Skeletal muscle cell (primary cell): ENCODE measurements around the gene ZNF862.

Experiments
- DNase-seq: peaks from one replicate; pipeline ENCODE4 v3.0.0-alpha.2; 2010; ENCODE audit warnings: low read depth
- H3K4me3 ChIP-seq: 2 replicates; pipeline ENCODE4 v1.5.1; 2011; ENCODE audit warnings: low read depth, mild to moderate bottlenecking, control low read depth, low read length, moderate library complexity

ZNF862 gene

GRCh38 chr7:149838224-149838991, at the start of gene ZNF862:
Gene ZNF862 (plus strand): TSS chr7:149838375. CDS start chr7:149838612, 237 bp downstream.
- peak within 1 kb of the TSS; percentile 82 for H3K4me3 ChIP-seq
- peak; percentile 94 for DNase-seq

DNA sequence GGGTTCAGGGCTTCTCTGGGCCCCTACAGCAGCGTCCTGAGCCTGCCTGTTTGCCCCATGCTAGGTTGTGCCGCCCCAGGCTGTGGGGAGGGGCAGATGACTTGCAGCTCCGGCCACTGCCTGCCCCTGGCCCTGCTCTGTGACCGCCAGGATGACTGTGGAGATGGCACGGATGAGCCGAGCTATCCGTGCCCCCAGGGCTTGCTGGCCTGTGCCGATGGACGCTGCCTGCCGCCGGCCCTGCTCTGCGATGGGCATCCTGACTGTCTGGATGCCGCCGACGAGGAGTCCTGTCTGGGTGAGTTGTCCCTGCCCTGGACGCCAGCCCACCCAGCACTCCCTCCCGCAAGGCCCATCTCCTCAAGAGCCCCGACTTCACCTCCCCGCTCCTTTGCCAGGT, 49.1 kb upstream of the ZNF862 start:
- H3K4me3 ChIP-seq: no peak overlapping the region
- no peak for DNase-seq

DNA sequence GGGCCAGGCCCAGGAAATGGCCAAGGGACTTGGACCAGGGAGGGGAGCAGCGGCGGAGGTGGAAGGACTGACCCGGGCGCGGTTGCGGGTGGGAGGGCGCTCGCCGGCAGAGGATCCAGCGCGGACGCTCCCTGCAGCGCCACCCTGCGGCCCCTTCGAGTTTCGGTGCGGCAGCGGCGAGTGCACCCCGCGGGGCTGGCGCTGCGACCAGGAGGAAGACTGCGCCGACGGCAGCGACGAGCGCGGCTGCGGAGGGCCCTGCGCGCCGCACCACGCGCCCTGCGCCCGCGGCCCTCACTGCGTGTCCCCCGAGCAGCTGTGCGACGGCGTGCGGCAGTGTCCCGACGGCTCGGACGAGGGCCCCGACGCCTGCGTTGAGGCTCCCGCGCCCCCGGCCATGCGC, 48.0 kb upstream of the ZNF862 start:
- H3K4me3 ChIP-seq: no peak overlapping the region
- DNase-seq: no peak

DNA sequence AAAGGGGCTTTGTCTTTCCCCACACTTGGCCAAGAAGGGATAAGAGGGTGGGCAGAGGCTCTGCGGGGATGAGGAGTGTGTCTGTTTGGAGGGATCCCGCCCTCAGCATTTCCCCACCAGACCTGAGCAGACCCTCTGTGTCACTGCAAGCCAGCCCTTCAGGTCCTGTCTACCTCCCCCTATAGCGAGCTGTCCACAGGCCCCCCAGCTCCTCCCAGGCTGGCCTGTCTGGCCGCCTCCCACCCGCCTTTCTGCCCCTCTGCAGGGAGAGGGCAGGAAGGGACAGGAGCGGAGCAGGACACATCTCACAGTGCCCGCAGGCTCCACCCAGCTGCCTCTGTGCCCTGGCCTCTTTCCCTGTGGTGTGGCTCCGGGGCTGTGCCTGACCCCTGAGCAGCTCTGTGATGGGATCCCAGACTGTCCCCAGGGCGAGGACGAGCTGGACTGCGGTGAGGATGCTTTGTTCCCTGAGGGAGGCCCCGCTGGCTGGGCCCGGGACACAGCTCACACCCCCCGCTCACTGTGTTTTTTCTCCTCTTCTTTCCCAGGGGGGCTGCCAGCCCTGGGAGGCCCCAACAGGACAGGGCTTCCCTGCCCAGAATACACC, 47.3 kb upstream of the ZNF862 start:
- no peak overlapping the region for H3K4me3 ChIP-seq
- DNase-seq: no peak

DNA sequence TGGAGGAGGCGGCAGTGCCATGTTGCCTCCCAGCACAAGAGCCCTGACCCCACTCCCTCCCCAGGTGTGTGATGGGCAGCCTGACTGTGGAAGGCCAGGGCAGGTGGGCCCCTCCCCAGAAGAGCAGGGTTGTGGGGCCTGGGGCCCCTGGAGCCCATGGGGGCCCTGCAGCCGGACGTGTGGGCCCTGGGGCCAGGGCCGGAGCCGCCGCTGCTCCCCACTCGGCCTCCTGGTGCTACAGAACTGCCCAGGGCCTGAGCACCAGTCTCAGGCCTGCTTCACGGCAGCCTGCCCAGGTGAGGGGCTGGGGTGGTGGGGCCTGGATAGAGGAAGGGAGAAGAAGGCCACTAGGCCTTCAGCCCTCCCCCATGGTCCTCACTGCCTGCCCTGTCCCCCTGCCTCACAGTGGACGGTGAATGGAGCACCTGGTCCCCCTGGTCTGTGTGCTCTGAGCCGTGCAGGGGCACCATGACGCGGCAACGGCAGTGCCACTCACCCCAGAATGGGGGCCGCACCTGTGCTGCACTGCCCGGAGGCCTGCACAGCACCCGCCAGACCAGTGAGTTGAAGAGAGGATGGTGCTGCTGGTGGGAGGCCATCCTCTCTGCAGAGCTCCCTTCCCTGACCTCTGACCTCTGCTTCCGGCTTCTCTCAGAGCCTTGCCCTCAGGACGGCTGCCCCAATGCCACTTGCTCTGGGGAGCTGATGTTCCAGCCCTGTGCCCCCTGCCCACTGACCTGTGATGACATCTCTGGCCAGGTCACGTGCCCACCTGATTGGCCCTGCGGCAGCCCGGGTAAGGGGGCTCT, 46.6 kb upstream of the ZNF862 start:
- no peak for DNase-seq
- H3K4me3 ChIP-seq: no peak overlapping the region

- no peak overlapping the region for H3K4me3 ChIP-seq
- no peak for DNase-seq
These were observed 46.0 kb upstream of the ZNF862 start for GRCh38 chr7:149792220-149792595.

DNA sequence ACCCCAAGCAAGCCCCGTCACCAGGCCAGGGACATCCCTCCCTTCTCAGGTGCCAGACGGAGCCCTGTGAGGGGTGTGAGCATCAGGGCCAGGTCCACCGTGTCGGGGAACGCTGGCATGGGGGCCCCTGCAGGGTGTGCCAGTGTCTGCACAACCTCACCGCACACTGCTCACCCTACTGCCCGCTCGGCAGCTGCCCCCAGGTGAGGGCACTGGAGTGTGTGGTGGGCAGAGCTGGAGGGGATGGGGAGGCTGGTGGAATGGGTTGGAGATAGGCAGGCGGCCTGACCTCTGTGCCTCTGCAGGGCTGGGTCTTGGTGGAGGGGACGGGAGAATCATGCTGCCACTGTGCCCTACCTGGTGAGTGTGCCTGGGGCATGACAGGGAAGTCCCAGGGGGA, 44.9 kb upstream of the ZNF862 start:
- DNase-seq: no peak
- no peak overlapping the region for H3K4me3 ChIP-seq

GRCh38 chr7:149794661-149795060, 43.5 kb upstream of the ZNF862 start:
- no peak for DNase-seq
- H3K4me3 ChIP-seq: no peak overlapping the region

GRCh38 chr7:149795126-149795525, 43.0 kb upstream of the ZNF862 start:
- H3K4me3 ChIP-seq: no peak overlapping the region
- no peak for DNase-seq

GRCh38 chr7:149796287-149796860, 41.8 kb upstream of the ZNF862 start:
- H3K4me3 ChIP-seq: no peak overlapping the region
- no peak for DNase-seq

- H3K4me3 ChIP-seq: no peak overlapping the region
- DNase-seq: no peak
These were observed 40.4 kb upstream of the ZNF862 start for GRCh38 chr7:149797771-149798170.

GRCh38 chr7:149799397-149800168, 38.6 kb upstream of the ZNF862 start:
- no peak overlapping the region for H3K4me3 ChIP-seq
- DNase-seq: no peak

DNA sequence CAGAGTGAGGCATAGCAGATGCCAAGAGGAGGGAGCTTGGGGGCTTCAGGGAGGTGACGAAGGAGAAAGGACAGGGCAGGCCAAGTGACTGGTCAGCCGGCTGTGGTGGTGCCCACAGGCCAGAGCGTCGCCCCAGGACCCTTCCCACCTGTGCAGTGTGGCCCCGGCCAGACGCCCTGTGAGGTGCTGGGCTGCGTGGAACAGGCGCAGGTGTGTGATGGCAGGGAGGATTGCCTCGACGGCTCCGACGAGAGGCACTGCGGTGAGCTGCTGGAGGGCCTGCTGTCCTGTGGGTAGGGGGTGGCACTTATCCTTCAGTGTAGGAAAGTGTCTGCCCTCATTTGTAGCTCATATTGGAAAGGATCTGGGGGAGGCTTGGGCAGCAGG, 38.0 kb upstream of the ZNF862 start:
- H3K4me3 ChIP-seq: no peak overlapping the region
- DNase-seq: no peak

GRCh38 chr7:149801002-149801566, 37.1 kb upstream of the ZNF862 start:
- no peak overlapping the region for H3K4me3 ChIP-seq
- no peak for DNase-seq

DNA sequence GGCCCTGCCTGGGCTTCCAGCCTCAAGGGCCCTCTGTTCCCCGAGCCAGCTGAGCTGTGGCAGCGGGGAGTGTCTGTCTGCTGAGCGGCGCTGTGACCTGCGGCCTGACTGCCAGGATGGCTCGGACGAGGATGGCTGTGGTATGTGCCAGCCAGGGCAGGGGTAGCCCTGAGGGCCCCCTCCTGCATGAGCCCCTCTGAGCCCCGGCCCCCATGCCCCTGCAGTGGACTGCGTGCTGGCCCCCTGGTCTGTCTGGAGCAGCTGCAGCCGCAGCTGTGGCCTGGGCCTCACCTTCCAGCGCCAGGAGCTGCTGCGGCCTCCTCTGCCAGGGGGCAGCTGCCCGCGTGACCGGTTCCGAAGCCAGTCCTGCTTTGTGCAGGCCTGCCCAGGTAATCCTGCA, 36.4 kb upstream of the ZNF862 start:
- no peak for DNase-seq
- no peak overlapping the region for H3K4me3 ChIP-seq

DNA sequence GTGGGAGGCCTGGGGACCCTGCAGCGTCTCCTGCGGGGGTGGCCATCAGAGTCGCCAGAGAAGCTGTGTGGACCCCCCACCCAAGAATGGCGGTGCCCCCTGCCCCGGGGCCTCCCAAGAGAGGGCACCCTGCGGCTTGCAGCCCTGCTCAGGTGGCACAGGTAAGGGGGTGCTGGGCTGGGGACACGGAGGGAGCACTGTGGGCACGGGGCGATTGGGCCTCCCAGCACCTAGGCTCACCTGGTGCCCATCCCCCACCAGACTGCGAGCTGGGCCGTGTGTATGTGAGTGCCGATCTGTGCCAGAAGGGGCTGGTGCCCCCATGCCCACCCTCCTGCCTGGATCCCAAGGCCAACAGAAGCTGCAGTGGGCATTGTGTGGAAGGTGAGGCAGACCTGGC, 35.2 kb upstream of the ZNF862 start:
- no peak overlapping the region for H3K4me3 ChIP-seq

GRCh38 chr7:149803551-149804074, 34.6 kb upstream of the ZNF862 start:
- DNase-seq: no peak
- no peak overlapping the region for H3K4me3 ChIP-seq

More for the DNA sequence above, 35.2 kb upstream of the ZNF862 start:
- no peak for DNase-seq

DNA sequence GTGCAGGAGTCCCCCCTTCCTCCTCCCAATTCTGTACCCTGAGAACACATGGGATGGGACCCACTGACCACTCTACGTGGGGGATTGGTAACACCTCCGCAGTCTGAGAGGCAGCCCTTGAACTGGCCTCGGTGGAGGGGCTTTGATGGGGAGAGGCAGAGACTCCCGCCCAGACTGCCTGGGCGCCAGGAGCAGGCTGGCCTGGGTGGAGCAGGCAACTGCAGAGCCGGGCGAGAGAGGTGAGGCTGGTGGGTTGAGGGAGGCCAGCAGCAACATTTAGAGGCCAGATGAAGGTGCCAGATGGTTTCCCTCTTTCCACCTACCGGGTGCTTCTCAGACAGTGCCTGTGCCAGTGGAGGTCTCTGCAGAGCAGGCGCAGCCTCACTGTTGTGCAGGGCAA, 34.1 kb upstream of the ZNF862 start:
- no peak overlapping the region for H3K4me3 ChIP-seq
- no peak for DNase-seq

DNA sequence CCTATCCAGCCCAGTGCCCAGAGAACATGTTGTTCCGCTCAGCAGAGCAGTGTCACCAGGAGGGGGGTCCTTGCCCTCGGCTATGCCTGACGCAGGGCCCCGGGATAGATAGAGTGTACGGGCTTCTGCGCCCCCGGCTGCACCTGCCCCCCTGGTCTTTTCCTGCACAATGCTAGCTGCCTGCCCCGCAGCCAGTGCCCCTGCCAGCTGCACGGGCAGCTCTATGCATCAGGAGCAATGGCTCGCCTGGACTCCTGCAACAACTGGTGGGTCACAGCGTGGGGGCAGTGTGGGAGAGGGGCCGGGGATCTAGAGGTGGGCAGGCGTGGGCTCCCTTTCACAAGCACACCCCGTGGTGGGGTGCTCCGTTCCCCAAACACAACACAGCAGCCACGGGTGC, 31.4 kb upstream of the ZNF862 start:
- no peak overlapping the region for H3K4me3 ChIP-seq
- DNase-seq: no peak
